ENCODE measurements around the gene LRRC30.
"Not testable (repeated sequence)": the region's sequence is repeated elsewhere in the genome, so short reads cannot be mapped to it uniquely, and the experiment has no call there.

The LRRC30 gene

GRCh38 chr18:7230626-7231349 is at the start of gene LRRC30:
TSS of gene LRRC30 (plus strand) at chr18:7231089. CDS start at chr18:7231139, 50 bp downstream.
- no peak for DNase-seq

- DNase-seq: no peak
Observed at GRCh38 chr18:7185701-7186100, 45.2 kb upstream of the LRRC30 start.

DNA sequence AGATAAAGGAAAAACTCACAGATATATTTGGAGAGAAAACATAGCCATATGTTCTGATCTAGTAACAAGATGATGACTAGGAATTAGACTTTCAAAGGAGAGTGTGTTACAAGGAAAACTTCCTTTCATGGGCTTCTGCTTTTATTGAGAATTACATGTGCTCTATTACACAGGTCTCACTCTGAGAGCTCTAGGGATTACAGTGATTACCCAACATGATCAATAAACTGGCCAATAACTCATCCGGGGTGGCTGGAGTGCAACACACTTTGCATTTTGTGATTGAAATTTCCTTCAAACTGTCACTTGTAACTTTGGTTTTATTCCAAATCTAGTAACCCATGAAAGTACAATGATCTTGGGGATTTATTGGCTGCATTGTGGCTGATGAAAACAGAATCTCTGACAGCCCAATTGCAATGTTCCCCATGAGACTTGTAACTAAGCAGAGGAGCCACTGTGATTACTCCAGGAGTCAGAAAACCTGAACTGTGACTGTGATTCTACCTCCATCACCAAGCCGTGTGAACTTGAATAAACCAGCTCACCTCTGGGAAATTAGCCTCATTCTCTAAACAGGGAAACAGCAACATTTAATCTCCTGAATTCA is 40.2 kb upstream of the LRRC30 start:
- DNase-seq: no peak

DNA sequence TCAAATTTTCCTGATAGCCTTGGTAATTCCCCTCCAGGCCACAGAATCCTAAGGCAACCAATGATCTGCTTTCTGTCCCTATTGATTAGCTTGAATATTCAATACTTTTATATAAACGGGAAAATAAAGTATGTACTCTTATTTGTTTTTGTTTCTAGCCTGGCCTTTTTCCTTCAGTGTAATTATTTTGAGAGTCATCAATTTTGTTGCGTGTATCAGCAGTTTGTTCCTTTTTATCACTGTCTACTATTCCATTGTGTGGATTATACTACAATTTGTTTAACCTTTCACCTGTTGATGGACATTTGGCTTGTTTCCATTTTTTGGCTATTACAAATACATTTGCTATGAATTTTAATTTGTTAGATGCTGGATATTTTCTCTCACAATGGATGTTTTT is 39.2 kb upstream of the LRRC30 start:
- no peak for DNase-seq

GRCh38 chr18:7195266-7195665 is 35.6 kb upstream of the LRRC30 start:
- DNase-seq: no peak

DNA sequence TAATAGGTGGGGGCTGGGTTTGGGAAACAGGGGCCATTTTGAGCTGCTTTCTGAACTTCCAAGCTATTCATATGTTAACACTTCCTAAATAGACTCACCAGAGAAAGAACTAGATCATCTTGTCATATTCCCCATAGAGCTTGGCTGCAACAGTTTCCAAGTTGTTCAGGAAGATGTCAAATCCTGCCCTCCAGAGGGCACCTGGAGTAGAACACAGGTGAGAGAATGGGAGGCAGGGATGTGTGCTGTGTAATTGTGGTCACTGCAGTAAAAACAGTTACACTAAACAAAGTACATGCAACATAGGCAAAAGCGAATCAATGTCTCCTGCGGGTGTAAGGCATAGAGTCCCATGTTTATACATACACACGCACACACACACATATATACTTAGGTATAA is 34.5 kb upstream of the LRRC30 start:
- no peak for DNase-seq

- no peak for DNase-seq
Observed at GRCh38 chr18:7197854-7198253, 33.0 kb upstream of the LRRC30 start.

GRCh38 chr18:7198326-7198725 is 32.6 kb upstream of the LRRC30 start:
- DNase-seq: no peak

- no peak for DNase-seq
Observed at GRCh38 chr18:7201096-7201495, 29.8 kb upstream of the LRRC30 start.

GRCh38 chr18:7202169-7202568 is 28.7 kb upstream of the LRRC30 start:
- no peak for DNase-seq

DNA sequence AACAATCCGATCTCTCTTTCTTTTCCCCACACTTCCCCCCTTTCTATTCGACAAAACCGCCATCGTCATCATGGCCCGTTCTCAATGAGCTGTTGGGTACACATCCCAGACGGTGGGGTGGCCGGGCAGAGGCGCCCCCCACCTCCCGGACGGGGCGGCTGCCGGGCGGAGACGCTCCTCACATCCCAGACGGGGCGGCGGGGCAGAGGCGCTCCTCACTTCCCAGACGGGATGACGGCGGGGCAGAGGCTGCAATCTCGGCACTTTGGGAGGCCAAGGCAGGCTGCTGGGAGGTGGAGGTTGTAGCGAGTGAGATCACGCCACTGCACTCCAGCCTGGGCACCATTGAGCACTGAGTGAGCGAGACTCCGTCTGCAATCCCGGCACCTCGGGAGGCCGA is 27.3 kb upstream of the LRRC30 start:
- not testable (repeated sequence) for DNase-seq

DNA sequence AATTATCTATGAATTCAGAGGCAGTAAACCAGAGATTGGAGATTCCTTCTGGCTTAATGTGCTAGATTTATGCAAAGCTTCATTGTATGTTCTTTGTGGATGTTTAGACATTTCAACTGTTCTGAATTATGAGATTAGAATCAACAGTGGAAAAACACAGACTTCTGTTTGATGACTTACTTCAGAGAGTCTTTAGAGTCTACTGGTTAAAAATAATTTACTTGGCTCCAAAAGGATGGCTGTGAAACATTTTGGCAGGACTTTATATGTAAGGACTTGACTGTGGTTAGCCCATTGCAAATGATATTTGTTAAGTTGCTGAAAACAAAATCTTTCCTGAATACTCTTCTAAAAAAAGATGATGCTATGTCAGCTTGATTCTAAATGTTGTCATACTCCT is 25.5 kb upstream of the LRRC30 start:
- DNase-seq: no peak

DNA sequence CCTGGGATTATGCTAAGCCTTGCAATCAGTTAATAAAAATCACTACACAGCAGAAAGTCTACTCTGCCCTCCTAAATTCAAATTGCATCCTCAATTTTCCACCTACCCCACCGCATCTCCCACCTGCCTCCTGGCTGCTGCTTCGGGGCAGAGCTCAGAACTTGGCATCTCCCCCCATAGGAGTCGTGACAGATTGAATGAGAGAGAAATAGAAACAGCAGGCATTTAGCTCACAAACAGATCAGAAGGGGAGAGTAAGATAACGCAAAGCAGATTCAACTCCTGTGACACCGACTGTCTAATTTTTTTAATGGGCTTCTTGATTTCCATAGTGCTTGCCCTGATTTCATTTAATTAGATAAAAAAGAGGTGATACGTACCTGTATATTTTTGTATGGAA is 24.7 kb upstream of the LRRC30 start:
- DNase-seq: no peak

GRCh38 chr18:7207366-7207915 is 23.4 kb upstream of the LRRC30 start:
- DNase-seq: no peak

DNA sequence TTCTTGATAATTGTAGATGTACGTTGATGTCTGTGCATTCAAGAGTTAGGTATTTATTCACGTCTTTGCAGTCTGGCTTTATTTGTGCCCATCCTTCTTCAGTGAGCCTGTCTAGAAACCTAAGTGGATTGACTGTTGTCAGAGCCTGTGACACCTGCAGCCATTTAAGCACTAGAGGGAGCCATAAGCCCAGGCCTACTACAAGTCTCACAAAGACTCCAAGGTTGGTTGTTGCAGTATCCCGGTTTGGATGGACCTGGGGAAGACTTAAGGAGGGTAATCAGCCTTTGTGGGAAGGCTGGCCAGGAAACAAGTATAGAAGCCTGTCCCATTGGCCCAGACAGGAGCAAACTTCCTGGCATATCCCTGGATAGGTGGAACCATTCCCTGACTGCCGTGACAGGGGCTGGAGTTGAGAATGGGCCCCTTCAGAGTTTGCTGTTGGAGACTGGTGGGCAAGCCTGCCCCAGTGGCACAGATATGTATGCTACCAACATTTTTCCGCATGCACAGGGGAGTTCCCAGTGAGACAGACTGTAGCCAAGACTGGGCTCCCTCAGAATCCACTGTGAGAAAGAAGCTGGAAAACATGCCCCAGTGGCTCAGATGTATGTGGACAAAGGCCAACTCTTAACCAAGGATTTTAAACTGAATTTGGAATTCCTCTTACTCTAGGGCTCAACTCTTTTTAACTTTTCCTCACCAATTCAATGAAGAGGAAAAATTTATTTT is 9.3 kb upstream of the LRRC30 start:
- DNase-seq: peak; percentile 16

DNA sequence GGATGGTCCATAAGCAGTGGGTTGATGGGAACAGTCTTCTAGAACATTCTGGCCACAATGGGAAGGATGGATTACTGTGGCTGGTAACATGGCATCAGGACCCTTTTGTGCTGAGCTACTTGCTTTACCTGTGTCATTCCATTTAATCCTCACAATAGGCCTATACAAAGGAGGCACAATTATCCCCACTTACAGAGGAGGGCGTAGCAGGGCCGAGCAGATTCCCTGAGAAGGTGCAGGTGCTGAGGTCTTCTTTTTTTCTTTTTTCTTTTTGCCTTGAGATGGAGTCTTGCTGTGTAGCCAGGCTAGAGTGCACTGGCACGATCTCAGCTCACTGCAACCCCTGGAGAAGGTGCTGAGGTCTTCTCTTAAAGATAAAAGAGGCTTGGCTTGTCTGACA is 6.7 kb upstream of the LRRC30 start:
- DNase-seq: no peak

GRCh38 chr18:7232218-7232617 is 1.3 kb downstream of the LRRC30 start:
- DNase-seq: no peak

DNA sequence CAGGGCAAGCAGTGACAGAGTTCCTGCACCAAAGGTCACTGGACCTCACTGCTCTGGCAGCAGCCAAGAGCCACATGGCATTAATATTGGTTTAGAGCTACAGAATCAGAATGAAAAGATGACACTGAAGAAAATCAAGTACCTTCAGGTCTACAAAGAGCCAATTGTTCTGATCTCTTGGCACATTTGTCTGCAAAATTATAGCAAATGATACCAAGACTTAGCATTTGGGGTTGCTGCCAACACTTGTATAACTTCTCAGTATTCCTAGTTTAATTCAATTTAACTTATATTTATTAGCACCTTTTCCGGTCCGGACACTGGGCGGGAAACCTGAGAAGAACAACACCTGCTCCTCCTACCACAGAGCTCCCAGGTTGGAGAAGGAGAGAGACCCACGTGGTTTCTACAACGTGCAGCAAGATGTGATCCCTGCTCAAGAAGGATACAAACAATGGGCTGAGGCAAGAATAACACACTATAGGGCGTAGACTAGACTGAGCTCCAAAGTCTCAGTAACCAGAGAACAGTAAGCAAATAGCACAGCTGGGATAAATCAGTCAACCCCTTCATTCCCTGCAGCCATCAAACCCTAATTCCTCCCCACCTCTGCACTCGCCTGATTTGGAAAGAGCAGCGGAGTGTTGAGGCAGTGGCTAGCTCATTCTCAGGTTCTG is 2.4 kb downstream of the LRRC30 start:
- DNase-seq: no peak

GRCh38 chr18:7234091-7234490 is 3.2 kb downstream of the LRRC30 start:
- no peak for DNase-seq

DNA sequence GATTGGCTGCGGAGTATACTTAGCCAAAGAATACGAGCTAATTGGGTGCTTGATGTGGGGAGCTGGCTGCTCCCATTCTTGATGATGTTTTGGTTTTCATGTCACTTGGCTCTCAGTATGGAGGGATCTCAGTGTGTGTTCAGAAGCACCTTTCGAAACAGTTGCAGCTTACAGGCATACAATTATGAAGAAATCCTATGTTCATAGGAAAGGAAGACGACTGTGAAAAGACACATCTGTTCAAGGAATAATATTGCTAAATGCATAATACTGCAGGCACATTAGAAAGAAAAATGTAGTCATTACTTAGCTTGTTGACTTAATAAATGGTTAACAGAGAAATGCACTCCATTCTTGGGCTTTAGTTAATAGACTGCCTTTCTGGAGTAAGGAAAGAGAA is 4.1 kb downstream of the LRRC30 start:
- no peak for DNase-seq

DNA sequence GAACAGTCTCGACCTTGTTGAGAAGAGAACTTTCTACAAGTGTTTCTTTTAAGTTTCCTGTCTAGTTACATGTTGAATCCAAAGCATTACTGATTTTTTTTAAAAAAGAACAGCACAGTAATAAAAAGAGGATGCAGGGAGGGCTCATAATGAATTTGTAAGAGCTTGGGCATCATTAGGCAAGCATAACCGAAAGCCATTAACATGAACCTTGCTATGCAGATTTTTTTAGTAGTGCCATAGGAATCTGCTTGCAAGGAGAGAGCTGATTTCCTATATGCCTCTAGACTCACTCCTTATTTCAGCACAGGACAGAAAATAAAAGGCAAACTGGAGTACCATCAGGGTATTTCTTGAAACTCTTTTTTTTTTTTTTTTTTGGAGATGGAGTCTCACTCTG is 5.2 kb downstream of the LRRC30 start:
- DNase-seq: no peak

- DNase-seq: no peak
Observed at GRCh38 chr18:7236933-7237332, 6.0 kb downstream of the LRRC30 start.

GRCh38 chr18:7237673-7238272 is 6.9 kb downstream of the LRRC30 start:
- no peak for DNase-seq

Measured in activated CD4-positive, alpha-beta T cell treated with anti-CD3 and anti-CD28 coated beads, Interleukin-10, Interleukin-2, amounts not matched to agents 100 ng/mL and 50 ng/mL, durations not matched to agents 16 hours and 8 hours (primary cell).